ENCODE data around the gene ABCA2.

GRCh38 chr9:137029058-137029936, 1.3 kb upstream of the ABCA2 start:
- TF ChIP-seq POLR2A (IDR thresholded peaks at IDR 0.05; ENCODE audit: low read length) (no peak), GATA1 (IDR thresholded peaks at IDR 0.05; ENCODE audit: low read depth, low read length) (no peak)

Data from erythroblast (primary cell).